Esophagus squamous epithelium (tissue), 4 donors: ENCODE data around the gene DENND2D.

ENCODE experiments used
- POLR2A ChIP-seq, 4 donors: fragments of 450-650 bp; IDR thresholded peaks; one replicate each; pipeline ENCODE4 v1.6.1; 2017; ENCODE audit warnings: antibody characterized with exemption in 4 of 4, mild to moderate bottlenecking in 4 of 4, moderate library complexity in 3 of 4
- TF ChIP-seq, protein P1 (sequence below), 6 experiments: fragments of 450-650 bp in 4 of 6; fragments of 200-600 bp in 2 of 6; sonication (generic) in 2 of 6; IDR thresholded peaks; one replicate each; pipeline ENCODE4 v1.5.1; 2016 to 2019; ENCODE audit warnings: antibody characterized with exemption in 6 of 6, mild to moderate bottlenecking in 4 of 6, moderate library complexity in 4 of 6

DNA sequence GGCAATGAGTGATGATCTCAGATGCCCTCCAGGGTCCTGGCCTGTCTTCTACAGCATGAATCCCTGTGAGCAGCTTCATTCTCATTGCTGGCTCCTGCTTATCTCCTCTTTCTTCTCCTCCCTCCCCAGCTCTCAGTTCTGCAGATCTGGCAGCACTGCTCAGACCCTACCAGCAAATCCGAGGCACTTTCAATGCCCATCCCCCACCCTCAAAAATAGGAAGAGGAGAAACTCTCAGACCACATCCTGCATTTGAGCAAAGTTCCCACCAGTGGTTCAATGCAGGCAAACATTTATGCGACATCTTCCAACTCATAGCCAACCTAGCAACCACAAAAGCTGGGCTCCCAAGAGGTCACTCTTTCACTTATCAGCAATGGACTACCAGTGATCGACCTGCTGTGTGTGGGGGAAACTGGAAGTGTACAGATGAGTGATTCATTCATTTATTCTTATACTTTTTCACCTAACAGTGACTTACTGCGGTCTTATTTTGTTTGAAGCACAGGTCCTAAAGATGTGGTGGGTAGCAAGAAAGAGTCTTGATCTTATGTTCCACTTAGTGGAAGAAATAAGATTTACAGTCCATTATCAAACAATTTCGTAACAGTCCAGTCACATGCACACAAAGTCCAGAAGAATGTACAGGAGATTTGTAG lies 21.3 kb upstream of the DENND2D start:
- TF ChIP-seq POLR2A (IDR thresholded peaks at IDR 0.05), result no peak
- TF ChIP-seq, protein P1, sequence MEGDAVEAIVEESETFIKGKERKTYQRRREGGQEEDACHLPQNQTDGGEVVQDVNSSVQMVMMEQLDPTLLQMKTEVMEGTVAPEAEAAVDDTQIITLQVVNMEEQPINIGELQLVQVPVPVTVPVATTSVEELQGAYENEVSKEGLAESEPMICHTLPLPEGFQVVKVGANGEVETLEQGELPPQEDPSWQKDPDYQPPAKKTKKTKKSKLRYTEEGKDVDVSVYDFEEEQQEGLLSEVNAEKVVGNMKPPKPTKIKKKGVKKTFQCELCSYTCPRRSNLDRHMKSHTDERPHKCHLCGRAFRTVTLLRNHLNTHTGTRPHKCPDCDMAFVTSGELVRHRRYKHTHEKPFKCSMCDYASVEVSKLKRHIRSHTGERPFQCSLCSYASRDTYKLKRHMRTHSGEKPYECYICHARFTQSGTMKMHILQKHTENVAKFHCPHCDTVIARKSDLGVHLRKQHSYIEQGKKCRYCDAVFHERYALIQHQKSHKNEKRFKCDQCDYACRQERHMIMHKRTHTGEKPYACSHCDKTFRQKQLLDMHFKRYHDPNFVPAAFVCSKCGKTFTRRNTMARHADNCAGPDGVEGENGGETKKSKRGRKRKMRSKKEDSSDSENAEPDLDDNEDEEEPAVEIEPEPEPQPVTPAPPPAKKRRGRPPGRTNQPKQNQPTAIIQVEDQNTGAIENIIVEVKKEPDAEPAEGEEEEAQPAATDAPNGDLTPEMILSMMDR (IDR thresholded peaks at IDR 0.05), result no peak
